Gastroesophageal sphincter (tissue), 3 donors: Measurements from ENCODE around the gene ERCC6L2.

Experiments used
- POLR2AphosphoS5 ChIP-seq: sonication (generic); formaldehyde crosslinking; IDR thresholded peaks from one replicate; pipeline ENCODE4 v1.6.1; 2017; ENCODE audit warnings: antibody characterized with exemption
- TF ChIP-seq, protein P1 (sequence below), 4 experiments: fragments of 200-600 bp in 2 of 4; fragments of 450-650 bp in 2 of 4; sonication (generic) in 1 of 4; IDR thresholded peaks; one replicate each; pipeline ENCODE4 v1.5.1; 2017 to 2019; ENCODE audit warnings: antibody characterized with exemption in 4 of 4, mild to moderate bottlenecking in 2 of 4, moderate library complexity in 2 of 4

DNA sequence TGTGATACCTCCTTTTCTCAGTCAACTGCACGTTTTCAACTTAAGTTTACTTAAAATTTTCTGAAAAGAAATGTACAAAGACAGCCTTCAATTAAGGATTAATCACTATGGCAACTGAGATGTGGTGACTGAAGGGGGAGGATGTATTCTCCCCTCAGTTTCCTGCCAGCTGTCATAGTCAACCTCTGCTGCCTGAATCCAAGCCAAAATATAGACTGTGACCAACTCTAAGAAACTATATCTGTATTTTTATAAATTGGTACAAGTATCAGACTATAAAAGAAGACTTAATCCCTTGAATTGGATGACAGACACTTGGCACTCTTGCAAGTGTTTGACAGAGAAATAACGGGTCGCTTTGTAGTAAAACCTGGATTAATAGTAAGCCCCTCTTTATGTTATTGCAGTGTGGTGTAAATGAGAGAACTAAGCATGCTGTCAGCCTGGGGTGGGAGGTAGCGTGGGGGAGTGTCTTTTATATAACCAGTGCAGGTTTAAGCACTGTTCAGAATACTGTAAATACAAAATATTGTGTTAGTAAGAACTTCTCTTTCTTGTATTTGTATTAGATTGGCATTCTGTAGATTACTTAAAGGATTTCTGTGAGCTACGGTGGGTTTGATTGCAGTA lies 106.4 kb downstream of the ERCC6L2 start:
- TF ChIP-seq, protein P1, sequence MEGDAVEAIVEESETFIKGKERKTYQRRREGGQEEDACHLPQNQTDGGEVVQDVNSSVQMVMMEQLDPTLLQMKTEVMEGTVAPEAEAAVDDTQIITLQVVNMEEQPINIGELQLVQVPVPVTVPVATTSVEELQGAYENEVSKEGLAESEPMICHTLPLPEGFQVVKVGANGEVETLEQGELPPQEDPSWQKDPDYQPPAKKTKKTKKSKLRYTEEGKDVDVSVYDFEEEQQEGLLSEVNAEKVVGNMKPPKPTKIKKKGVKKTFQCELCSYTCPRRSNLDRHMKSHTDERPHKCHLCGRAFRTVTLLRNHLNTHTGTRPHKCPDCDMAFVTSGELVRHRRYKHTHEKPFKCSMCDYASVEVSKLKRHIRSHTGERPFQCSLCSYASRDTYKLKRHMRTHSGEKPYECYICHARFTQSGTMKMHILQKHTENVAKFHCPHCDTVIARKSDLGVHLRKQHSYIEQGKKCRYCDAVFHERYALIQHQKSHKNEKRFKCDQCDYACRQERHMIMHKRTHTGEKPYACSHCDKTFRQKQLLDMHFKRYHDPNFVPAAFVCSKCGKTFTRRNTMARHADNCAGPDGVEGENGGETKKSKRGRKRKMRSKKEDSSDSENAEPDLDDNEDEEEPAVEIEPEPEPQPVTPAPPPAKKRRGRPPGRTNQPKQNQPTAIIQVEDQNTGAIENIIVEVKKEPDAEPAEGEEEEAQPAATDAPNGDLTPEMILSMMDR (IDR thresholded peaks at IDR 0.05), result no peak
- TF ChIP-seq POLR2AphosphoS5, result no peak
